HG03565 (cell line): ENCODE data around the gene SPANXA1.
"Not testable (repeated sequence)": the region's sequence is repeated elsewhere in the genome, so short reads cannot be mapped to it uniquely, and the experiment has no call there.

Experiments
- ATAC-seq: cut with Tn5 transposase; IDR thresholded peaks from one replicate; pipeline ENCODE4 v1.9.1; 2021; ENCODE audit warnings: mild to moderate bottlenecking, moderate library complexity; ENCODE audit not compliant: unreplicated experiment

SPANXA1 gene, protein sequence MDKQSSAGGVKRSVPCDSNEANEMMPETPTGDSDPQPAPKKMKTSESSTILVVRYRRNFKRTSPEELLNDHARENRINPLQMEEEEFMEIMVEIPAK

GRCh38 chrX:141584638-141585037, at the start of gene SPANXA1:
SPANXA1 (minus strand) TSS chrX:141584738; CDS start chrX:141584678, 60 bp downstream.
- not testable (repeated sequence) for ATAC-seq

DNA sequence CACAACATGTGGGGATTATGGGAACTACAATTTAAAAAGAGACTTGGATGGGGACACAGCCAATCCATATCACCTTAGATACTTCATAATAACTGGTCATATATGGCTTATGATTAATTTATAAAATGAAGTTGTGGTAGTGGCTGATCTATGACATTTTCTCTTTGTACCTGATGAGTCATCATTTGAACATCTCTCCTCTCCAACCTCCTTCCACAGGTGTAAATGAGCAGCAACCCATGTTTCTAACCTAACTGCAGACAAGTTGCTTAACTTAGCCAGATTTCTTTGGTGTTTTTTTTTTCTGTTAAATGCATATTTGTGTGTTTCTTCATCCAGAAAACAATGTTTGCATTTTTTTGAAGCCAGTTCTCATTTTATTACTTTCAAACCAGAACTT, 47.6 kb upstream of the SPANXA1 start:
- no peak for ATAC-seq

DNA sequence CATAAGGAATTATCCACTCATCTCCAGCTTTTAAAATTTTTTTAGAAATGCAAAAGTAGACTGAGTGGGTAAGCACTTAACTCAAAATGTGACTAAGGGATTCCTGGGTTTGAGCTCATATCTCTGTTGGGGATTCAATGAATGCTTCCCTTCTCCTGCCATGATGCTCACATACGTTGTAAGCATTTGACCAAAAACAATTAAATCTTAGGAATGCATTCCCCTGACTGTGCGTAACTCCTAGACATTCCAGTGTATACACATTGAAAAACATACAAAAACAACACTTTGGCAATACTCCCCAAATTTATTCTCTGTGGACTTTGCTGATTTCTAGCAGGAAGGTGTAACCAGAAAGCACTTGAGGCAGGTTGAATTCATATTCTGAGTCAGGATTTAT, 34.8 kb upstream of the SPANXA1 start:
- ATAC-seq: no peak

DNA sequence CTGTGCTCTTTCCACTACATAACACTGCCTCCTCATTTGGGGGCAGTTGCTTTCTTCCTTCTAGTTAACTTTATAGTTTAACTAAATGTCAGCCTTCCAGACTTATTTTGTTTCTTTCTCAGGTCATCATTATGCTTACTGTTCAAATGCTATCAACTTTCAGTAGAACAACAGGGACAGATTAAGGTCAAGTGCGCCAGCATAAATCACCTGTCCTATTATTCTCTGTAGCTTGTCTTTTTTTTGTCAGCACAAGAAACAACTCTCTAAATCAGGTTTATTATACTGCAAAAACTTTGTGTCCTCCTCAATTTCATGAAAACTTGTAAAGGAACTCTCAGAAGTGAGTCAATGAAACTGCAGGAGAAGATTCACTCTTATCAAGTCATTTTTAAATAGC, 24.6 kb upstream of the SPANXA1 start:
- no peak for ATAC-seq

DNA sequence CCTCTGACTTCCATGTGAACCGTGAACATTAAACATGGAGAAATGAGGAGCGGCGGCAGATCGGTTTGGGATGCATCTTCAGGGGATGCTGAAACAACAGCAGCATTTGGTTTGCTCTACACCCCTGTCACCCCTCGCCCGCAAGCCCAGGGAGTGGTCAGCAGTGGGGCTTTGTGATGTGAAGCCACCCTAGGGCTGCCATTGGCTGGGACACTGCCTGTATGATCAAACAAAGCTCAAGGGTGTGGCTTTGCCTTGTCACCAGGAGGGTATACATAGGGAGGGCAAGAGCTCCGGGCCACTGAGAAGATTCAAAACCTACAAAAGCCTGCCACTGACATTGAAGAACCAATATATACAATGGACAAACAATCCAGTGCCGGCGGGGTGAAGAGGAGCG, 4.9 kb upstream of the SPANXA1 start, which contains the start of gene SPANXA2:
SPANXA2 (plus strand) TSS at position 301 of the 400 bp plus-strand sequence; CDS start at position 361, 60 bp downstream.
- not testable (repeated sequence) for ATAC-seq

- ATAC-seq: not testable (repeated sequence)
Observed at GRCh38 chrX:141542551-141542950, 42.0 kb downstream of the SPANXA1 start.
